ENCODE measurements around the gene FCER2. TPM values are rescaled to one million over a fixed set of nuclear protein-coding genes. Genes with fewer than 3 reads are reported as not detected.
"Not testable (repeated sequence)": the region's sequence is repeated elsewhere in the genome, so short reads cannot be mapped to it uniquely, and the experiment has no call there.

FCER2 gene
- total and polyA plus RNA-seq, 3 donors from 2014 or later: 0.79 to 1.1 (median 0.87) TPM

- no peak for DNase-seq
- peaks cover 3% of the 10 kb centered on the region for H3K4me1 ChIP-seq
These were observed 45.3 kb upstream of the FCER2 start, which contains the start of gene CD209 for GRCh38 chr19:7746903-7747884. TSS of gene CD209 (minus strand) at chr19:7747534. CDS start at chr19:7747511, 23 bp downstream.

DNA sequence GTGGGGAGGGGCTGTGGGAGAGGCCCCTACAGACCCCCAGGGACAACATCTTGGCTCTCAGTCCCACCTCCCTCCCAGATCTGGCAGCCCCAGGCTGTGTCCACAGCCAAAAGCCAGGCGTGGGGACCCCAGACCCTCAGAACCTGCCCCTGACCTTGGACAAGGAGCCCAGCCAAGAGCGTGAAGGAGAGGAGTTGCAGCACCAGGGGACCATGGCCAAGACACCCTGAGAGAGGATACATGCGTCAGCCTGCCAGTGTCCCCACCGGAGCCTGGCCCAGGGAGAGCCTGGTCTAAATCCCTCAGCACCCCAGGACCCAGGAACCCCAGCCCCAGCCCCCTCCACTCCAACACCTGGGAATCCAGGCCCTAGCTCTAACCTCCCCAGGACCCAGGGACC, 44.4 kb upstream of the FCER2 start:
- H3K4me1 ChIP-seq; H3K4me3 ChIP-seq; intact Hi-C loops (cut with DNase I; ENCODE audit: low total_unique reads); DNase-seq; H3K36me3 ChIP-seq (ENCODE audit: low read depth, missing control alignments); H3K27me3 ChIP-seq; H3K9me3 ChIP-seq; H3K27ac ChIP-seq: not testable (repeated sequence)
- WGBS, 2 donors: 48% methylated on average over 4 of the region's 4 CpGs; no CpG with 5 or more reads in 1 of the 2 donors

More at GRCh38 chr19:7746903-7747884, 45.3 kb upstream of the FCER2 start, which contains the start of gene CD209:
- H3K36me3 ChIP-seq (ENCODE audit: low read depth, missing control alignments): no peaks in the 10 kb centered on the region
- TF ChIP-seq, protein P1, sequence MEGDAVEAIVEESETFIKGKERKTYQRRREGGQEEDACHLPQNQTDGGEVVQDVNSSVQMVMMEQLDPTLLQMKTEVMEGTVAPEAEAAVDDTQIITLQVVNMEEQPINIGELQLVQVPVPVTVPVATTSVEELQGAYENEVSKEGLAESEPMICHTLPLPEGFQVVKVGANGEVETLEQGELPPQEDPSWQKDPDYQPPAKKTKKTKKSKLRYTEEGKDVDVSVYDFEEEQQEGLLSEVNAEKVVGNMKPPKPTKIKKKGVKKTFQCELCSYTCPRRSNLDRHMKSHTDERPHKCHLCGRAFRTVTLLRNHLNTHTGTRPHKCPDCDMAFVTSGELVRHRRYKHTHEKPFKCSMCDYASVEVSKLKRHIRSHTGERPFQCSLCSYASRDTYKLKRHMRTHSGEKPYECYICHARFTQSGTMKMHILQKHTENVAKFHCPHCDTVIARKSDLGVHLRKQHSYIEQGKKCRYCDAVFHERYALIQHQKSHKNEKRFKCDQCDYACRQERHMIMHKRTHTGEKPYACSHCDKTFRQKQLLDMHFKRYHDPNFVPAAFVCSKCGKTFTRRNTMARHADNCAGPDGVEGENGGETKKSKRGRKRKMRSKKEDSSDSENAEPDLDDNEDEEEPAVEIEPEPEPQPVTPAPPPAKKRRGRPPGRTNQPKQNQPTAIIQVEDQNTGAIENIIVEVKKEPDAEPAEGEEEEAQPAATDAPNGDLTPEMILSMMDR (IDR thresholded peaks at IDR 0.05): no peak
- TF ChIP-seq POLR2A (IDR thresholded peaks at IDR 0.05): no peak
- no peaks in the 10 kb centered on the region for H3K27me3 ChIP-seq
- WGBS, 2 donors: 51 to 54% methylated on average over 4 to 7 of the region's 7 CpGs
- no peak within 1 kb of the TSS for H3K27ac ChIP-seq
- H3K9me3 ChIP-seq: no peaks in the 10 kb centered on the region
- intact Hi-C loops (cut with DNase I; ENCODE audit: low total_unique reads): no loop called here
- H3K4me3 ChIP-seq: no peak within 1 kb of the TSS

- peak; percentile 54 for DNase-seq
- H3K9me3 ChIP-seq: no peaks in the 10 kb centered on the region
- TF ChIP-seq, protein P1 (IDR thresholded peaks at IDR 0.05): no peak
- no peak for TF ChIP-seq POLR2A (IDR thresholded peaks at IDR 0.05)
- H3K4me3 ChIP-seq: no peak overlapping the region
- H3K27me3 ChIP-seq: no peaks in the 10 kb centered on the region
- intact Hi-C loops (cut with DNase I; ENCODE audit: low total_unique reads): no loop called here
- peaks cover 3% of the 10 kb centered on the region for H3K4me1 ChIP-seq
- no peaks in the 10 kb centered on the region for H3K36me3 ChIP-seq (ENCODE audit: low read depth, missing control alignments)
- WGBS, 2 donors: 61% methylated on average over 11 to 12 of the region's 12 CpGs
- no peak overlapping the region for H3K27ac ChIP-seq
These were observed 43.1 kb upstream of the FCER2 start for GRCh38 chr19:7744871-7745650.

- H3K4me1 ChIP-seq: peaks cover 3% of the 10 kb centered on the region
- H3K27ac ChIP-seq: no peak overlapping the region
- DNase-seq: no peak
- H3K27me3 ChIP-seq: no peaks in the 10 kb centered on the region
- intact Hi-C loops (cut with DNase I; ENCODE audit: low total_unique reads): no loop called here
- H3K4me3 ChIP-seq: no peak overlapping the region
- no peaks in the 10 kb centered on the region for H3K36me3 ChIP-seq (ENCODE audit: low read depth, missing control alignments)
- WGBS, 2 donors: 70 to 74% methylated on average over 5 of the region's 5 CpGs
- TF ChIP-seq, protein P1 (IDR thresholded peaks at IDR 0.05): no peak
- no peak for TF ChIP-seq POLR2A (IDR thresholded peaks at IDR 0.05)
- H3K9me3 ChIP-seq: no peaks in the 10 kb centered on the region
These were observed 42.4 kb upstream of the FCER2 start for GRCh38 chr19:7744199-7744786.
